ENCODE results near the gene KHSRP.

KHSRP gene

DNA sequence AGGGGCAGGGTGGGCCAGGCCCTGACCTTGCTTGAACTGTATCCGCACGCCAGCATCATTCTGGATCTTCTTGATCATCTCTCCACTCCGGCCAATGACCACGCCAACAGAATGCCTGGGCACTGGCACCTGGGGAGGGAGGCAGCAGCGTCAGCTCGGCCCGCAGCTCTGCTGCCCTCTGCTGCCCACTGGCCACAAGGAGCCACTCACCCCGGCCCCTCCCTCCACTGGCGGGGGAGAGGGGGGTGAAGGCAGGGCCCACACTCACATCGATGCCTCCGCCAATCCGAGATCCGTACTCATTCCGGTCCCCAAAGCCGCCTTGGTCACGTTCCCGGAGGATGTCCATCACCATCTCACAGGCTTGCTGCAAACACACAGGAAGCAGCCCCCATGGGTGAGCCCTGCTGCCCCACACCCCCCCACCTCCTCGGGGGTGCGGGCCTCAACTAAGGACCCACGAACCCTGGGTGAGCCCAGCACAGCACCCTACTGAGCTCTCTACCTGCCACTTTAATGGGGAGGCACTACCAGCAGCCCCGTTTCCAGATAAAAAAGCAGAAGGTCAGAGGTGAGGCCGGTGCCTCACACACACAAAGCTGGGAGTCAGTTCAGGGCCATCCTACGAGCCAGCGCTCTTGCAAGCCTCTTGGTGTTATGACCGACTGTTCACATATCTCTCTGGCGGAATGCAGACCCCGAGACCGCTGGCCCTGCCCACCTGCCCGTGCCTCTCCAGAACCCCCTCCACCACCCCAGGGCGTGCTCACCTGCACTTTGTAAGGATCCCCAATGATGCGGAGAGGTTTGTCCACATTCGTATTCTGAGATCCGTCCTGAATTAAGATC is 6.7 kb downstream of the KHSRP start:
- DNase-seq (ENCODE audit: low read depth), result no peak
- TF ChIP-seq, protein P1, sequence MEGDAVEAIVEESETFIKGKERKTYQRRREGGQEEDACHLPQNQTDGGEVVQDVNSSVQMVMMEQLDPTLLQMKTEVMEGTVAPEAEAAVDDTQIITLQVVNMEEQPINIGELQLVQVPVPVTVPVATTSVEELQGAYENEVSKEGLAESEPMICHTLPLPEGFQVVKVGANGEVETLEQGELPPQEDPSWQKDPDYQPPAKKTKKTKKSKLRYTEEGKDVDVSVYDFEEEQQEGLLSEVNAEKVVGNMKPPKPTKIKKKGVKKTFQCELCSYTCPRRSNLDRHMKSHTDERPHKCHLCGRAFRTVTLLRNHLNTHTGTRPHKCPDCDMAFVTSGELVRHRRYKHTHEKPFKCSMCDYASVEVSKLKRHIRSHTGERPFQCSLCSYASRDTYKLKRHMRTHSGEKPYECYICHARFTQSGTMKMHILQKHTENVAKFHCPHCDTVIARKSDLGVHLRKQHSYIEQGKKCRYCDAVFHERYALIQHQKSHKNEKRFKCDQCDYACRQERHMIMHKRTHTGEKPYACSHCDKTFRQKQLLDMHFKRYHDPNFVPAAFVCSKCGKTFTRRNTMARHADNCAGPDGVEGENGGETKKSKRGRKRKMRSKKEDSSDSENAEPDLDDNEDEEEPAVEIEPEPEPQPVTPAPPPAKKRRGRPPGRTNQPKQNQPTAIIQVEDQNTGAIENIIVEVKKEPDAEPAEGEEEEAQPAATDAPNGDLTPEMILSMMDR (IDR thresholded peaks at IDR 0.05; ENCODE audit: low read depth, low read length), result no peak
- no peak for TF ChIP-seq POLR2A (IDR thresholded peaks at IDR 0.05; ENCODE audit: extremely low read depth, insufficient read length)
- TF ChIP-seq MYC (IDR thresholded peaks at IDR 0.05; ENCODE audit: low read depth, low read length), result no peak
- TF ChIP-seq, protein P2, sequence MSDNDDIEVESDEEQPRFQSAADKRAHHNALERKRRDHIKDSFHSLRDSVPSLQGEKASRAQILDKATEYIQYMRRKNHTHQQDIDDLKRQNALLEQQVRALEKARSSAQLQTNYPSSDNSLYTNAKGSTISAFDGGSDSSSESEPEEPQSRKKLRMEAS (IDR thresholded peaks at IDR 0.05; ENCODE audit: low read depth, low read length), result no peak
- no peak overlapping the region for H3K4me3 ChIP-seq (ENCODE audit: low read depth, low read length)

DNA sequence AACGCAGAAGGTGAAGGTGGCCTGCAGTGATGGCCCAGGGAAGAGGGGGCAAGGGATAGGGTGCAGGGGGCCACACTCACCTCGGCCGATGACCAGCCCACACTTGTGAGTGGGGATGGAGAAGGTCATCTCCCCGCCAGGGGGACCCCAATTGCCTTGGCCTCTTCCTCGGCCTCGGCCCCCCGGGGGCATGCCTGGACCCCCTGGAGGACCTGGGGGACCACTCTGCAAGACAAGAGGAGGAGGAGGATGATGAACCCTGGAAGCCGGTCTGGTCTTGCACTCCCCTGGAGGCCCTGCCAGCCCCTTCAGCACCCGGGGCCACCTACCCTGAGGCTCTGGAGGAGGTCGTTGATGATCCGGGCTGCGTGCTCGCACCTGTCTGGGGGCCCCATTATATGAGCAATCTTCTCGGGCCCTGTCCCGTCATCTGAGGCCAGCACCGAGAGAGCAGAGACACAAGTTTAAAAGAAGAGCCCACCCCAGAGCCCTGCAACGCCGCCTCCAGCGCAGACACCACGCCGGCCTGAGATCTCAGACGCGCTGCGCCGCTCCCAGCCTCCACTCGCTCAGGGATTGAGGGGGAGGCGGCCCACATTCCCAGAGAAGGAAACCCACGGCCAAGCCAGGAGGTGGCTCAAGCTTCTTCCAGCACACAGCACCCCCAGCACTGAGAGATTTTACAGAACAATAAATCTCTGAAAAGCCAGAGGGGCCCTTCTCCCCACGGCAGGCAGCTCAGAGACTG is 7.8 kb downstream of the KHSRP start:
- TF ChIP-seq POLR2A (IDR thresholded peaks at IDR 0.05; ENCODE audit: extremely low read depth, insufficient read length) (no peak), MYC (IDR thresholded peaks at IDR 0.05; ENCODE audit: low read depth, low read length) (no peak)
- TF ChIP-seq, protein P2 (IDR thresholded peaks at IDR 0.05; ENCODE audit: low read depth, low read length), result no peak
- TF ChIP-seq, protein P1 (IDR thresholded peaks at IDR 0.05; ENCODE audit: low read depth, low read length), result no peak
- no peak for DNase-seq (ENCODE audit: low read depth)
- H3K4me3 ChIP-seq (ENCODE audit: low read depth, low read length), result no peak overlapping the region

DNA sequence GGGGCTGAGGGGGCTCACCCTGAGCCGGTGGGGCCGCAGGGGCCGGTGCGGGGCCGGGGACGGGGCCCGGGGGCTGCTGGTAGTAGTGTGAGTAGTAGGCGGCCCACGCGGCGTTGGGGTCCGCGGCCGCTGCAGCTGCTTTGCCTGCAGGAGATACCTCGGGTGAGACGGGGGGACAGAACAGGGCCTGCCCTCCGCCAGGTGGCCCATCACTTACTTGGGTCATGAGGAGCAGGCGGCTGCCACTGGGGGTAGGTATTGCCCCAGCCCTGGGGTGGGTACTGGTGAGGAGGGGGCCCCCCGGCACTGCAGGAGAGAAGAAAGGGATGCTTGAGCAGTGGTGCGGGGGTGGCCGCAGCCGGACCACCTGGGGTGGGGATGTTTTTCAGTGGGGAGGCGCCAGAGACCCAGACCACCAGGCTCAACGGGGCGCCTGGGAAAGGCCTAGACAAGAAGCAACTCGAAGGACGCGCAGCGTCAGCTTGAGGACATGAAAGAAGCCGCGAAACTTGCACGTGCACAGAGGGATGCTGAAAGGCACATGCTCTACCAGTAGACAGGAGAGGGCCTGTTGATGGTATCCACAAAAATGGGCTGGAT is 8.9 kb downstream of the KHSRP start:
- no peak for DNase-seq (ENCODE audit: low read depth)
- H3K4me3 ChIP-seq (ENCODE audit: low read depth, low read length), result no peak overlapping the region
- TF ChIP-seq, protein P2 (IDR thresholded peaks at IDR 0.05; ENCODE audit: low read depth, low read length), result no peak
- TF ChIP-seq, protein P1 (IDR thresholded peaks at IDR 0.05; ENCODE audit: low read depth, low read length), result no peak
- TF ChIP-seq MYC (IDR thresholded peaks at IDR 0.05; ENCODE audit: low read depth, low read length), result no peak

DNA sequence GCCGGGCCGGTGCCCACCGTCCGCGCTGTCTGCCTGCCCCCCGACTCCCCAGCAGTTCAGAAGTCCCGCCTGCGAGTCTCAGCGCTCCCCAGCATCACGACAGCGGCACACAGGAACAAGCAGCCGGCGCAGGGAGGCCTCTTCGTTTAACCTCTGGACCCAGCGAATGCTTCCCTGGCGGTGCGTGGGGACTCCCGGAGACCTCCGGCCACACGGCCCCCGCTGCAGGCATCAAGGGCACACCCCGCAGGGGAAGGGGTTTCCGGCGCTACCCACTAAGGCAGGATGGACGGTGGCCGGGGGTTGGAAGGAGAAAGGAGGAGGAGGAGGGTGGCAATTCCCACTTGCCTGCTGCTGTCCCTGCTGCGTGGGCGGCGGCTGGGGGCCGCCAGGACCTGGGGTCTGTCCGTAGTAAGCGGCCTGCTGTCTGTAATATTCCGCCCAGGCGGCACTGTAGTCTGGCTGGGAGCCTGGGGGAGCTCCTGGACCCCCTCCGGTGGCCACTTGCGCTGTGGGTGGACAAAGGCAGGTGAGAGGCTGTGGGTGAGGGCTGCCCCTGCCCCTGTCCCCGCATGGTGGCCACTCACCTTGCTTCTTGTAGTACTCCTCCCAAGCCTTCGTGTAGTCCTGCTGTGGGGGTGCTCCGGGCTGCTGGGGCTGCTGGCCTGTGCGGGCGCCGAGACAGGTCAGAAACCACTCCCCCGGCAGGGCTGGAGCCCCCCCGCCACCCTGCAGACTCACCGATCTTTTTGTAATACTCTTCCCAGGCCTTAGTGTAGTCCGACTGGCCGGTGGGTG is 9.6 kb downstream of the KHSRP start:
- DNase-seq (ENCODE audit: low read depth), result no peak
- TF ChIP-seq, protein P1 (IDR thresholded peaks at IDR 0.05; ENCODE audit: low read depth, low read length), result no peak
- TF ChIP-seq, protein P2 (IDR thresholded peaks at IDR 0.05; ENCODE audit: low read depth, low read length), result no peak
- no peak for TF ChIP-seq MYC (IDR thresholded peaks at IDR 0.05; ENCODE audit: low read depth, low read length)
- no peak for TF ChIP-seq POLR2A (IDR thresholded peaks at IDR 0.05; ENCODE audit: extremely low read depth, insufficient read length)
- H3K4me3 ChIP-seq (ENCODE audit: low read depth, low read length), result no peak overlapping the region
